ENCODE measurements around the gene SWI5. TPM values are rescaled to one million over a fixed set of nuclear protein-coding genes. Genes with fewer than 3 reads are reported as not detected.
A peak's percentile ranks its signal among the peaks of the same experiment; 100 is the strongest.

Gene SWI5
- total and polyA plus RNA-seq, 7 donors: 18.0 to 35.7 (median 24.1) TPM

GRCh38 chr9:128321879-128322403 is 45.9 kb downstream of the SWI5 start:
- Histone ChIP-seq H3K27ac (peak overlapping the region; percentile 85 to 90 (median 88)), H3K4me1 (peaks cover 0 to 27% (median 25%) of the 10 kb centered on the region in 4 donors), H3K9me3 (no peaks in the 10 kb centered on the region), H3K27me3 (no peaks in the 10 kb centered on the region), H3K4me3 (peak overlapping the region; percentile 63 to 97 (median 86)), H3K36me3 (peaks cover 7 to 42% (median 14%) of the 10 kb centered on the region in 4 donors)
- WGBS, 2 donors: 1 to 2% methylated on average over 21 of the region's 21 CpGs
- no peak for DNase-seq
- intact Hi-C loops (cut with DNase I): loop anchor here (2.0 to 5.0 kb wide), 2 partner anchors 19 to 45 kb away; partner anchors contain the start of genes GOLGA2, SLC27A4 and SWI5
- no peak for TF ChIP-seq POLR2A (IDR thresholded peaks at IDR 0.05)
- TF ChIP-seq EP300 (IDR thresholded peaks at IDR 0.05): no peak
- TF ChIP-seq POLR2AphosphoS5 (IDR thresholded peaks at IDR 0.05): no peak
- no peak for TF ChIP-seq CTCF (IDR thresholded peaks at IDR 0.05)

- WGBS, 2 donors: 0 to 1% methylated on average over 83 of the region's 83 CpGs
Measured at GRCh38 chr9:128322404-128323211, 46.5 kb downstream of the SWI5 start, which contains the start of the genes COQ4 and TRUB2. TSS of gene COQ4 (plus strand) at chr9:128322839. CDS start at chr9:128322859, 20 bp downstream. TSS of gene TRUB2 (minus strand) at chr9:128322447. CDS start at chr9:128322408, 39 bp downstream.

GRCh38 chr9:128323212-128323730 is 47.2 kb downstream of the SWI5 start:
- H3K27ac ChIP-seq: peak overlapping the region; percentile 85 to 90 (median 88)
- H3K9me3 ChIP-seq: no peaks in the 10 kb centered on the region
- H3K27me3 ChIP-seq: no peaks in the 10 kb centered on the region
- intact Hi-C loops (cut with DNase I): loop anchor here (2.0 to 5.0 kb wide), 2 partner anchors 18 to 46 kb away; partner anchors contain the start of genes GOLGA2, SLC27A4 and SWI5
- WGBS, 2 donors: 21 to 25% methylated on average over 16 of the region's 16 CpGs
- peaks cover 0 to 27% (median 25%) of the 10 kb centered on the region in 4 donors for H3K4me1 ChIP-seq
- no peak for DNase-seq
- no peak for TF ChIP-seq EP300 (IDR thresholded peaks at IDR 0.05)
- no peak for TF ChIP-seq CTCF (IDR thresholded peaks at IDR 0.05)
- no peak for TF ChIP-seq POLR2AphosphoS5 (IDR thresholded peaks at IDR 0.05)
- H3K36me3 ChIP-seq: peaks cover 8 to 42% (median 19%) of the 10 kb centered on the region in 4 donors
- H3K4me3 ChIP-seq: peak overlapping the region; percentile 63 to 97 (median 86)

More at GRCh38 chr9:128322404-128323211, 46.5 kb downstream of the SWI5 start, which contains the start of the genes COQ4 and TRUB2:
- TF ChIP-seq POLR2AphosphoS5 (IDR thresholded peaks at IDR 0.05) (peak in 3 of 4 donors; percentile 64 to 69 (median 66)), POLR2A (IDR thresholded peaks at IDR 0.05) (no peak)
- Histone ChIP-seq H3K27ac (peak within 1 kb of the TSS; percentile 85 to 90 (median 88)), H3K4me3 (peak within 1 kb of the TSS; percentile 63 to 97 (median 86)), H3K27me3 (no peaks in the 10 kb centered on the region), H3K9me3 (no peaks in the 10 kb centered on the region), H3K36me3 (peaks cover 8 to 42% (median 16%) of the 10 kb centered on the region in 4 donors), H3K4me1 (peaks cover 0 to 27% (median 25%) of the 10 kb centered on the region in 4 donors)
- peak; percentile 97 for DNase-seq
- intact Hi-C loops (cut with DNase I): loop anchor here (2.0 to 5.0 kb wide), 2 partner anchors 18 to 45 kb away; partner anchors contain the start of genes GOLGA2, SLC27A4 and SWI5

GRCh38 chr9:128323791-128324190 is 47.7 kb downstream of the SWI5 start:
- Histone ChIP-seq H3K4me3 (peak overlapping the region in 3 of 4 donors; percentile 81 to 97 (median 92)), H3K27ac (peak overlapping the region in 1 of 4 donors; percentile 85), H3K27me3 (no peaks in the 10 kb centered on the region), H3K4me1 (peaks cover 0 to 27% (median 25%) of the 10 kb centered on the region in 4 donors), H3K9me3 (no peaks in the 10 kb centered on the region), H3K36me3 (peaks cover 8 to 44% (median 20%) of the 10 kb centered on the region in 4 donors)
- WGBS, 2 donors: 84 to 86% methylated on average over 12 of the region's 12 CpGs
- DNase-seq: no peak
- intact Hi-C loops (cut with DNase I): loop anchor here (2.0 to 5.0 kb wide), 2 partner anchors 17 to 46 kb away; partner anchors contain the start of genes GOLGA2, SLC27A4 and SWI5
- TF ChIP-seq POLR2A (IDR thresholded peaks at IDR 0.05) (no peak), CTCF (IDR thresholded peaks at IDR 0.05) (no peak), EP300 (IDR thresholded peaks at IDR 0.05) (no peak), POLR2AphosphoS5 (IDR thresholded peaks at IDR 0.05) (no peak)
